HG02885 (cell line): ENCODE measurements around the gene MINDY1.

Experiments
- ATAC-seq: cut with Tn5 transposase; IDR thresholded peaks from one replicate; pipeline ENCODE4 v1.9.1; 2021; ENCODE audit warnings: mild to moderate bottlenecking; ENCODE audit not compliant: unreplicated experiment, poor library complexity

The MINDY1 gene

GRCh38 chr1:150994248-150994647 lies 12.5 kb downstream of the MINDY1 start:
- ATAC-seq = no peak

- ATAC-seq = no peak
Observed at GRCh38 chr1:150992626-150993025, 14.1 kb downstream of the MINDY1 start.

- no peak for ATAC-seq
Observed at GRCh38 chr1:150987924-150988323, 18.8 kb downstream of the MINDY1 start.

GRCh38 chr1:150985179-150985825 lies 21.4 kb downstream of the MINDY1 start:
- ATAC-seq = no peak

- no peak for ATAC-seq
Observed at GRCh38 chr1:150981805-150982712, 24.6 kb downstream of the MINDY1 start, which contains the start of gene ANXA9. Gene ANXA9 (plus strand): TSS chr1:150982292. CDS start chr1:150983106, 814 bp downstream.

GRCh38 chr1:150981177-150981804 lies 25.4 kb downstream of the MINDY1 start:
- ATAC-seq = no peak

GRCh38 chr1:150979092-150980056 lies 27.3 kb downstream of the MINDY1 start:
- ATAC-seq = peak; percentile 45

GRCh38 chr1:150976879-150977694 lies 29.6 kb downstream of the MINDY1 start:
- no peak for ATAC-seq

GRCh38 chr1:150976401-150976821 lies 30.3 kb downstream of the MINDY1 start:
- ATAC-seq = no peak

GRCh38 chr1:150974580-150975478 lies 31.9 kb downstream of the MINDY1 start, which contains the start of gene CERS2:
Gene CERS2 (minus strand): TSS chr1:150974835. CDS start chr1:150969090, 5,745 bp downstream.
- ATAC-seq = peak; percentile 65

GRCh38 chr1:150973836-150974579 lies 32.7 kb downstream of the MINDY1 start:
- peak; percentile 47 for ATAC-seq

- ATAC-seq = no peak
Observed at GRCh38 chr1:150973258-150973835, 33.4 kb downstream of the MINDY1 start.

- no peak for ATAC-seq
Observed at GRCh38 chr1:150972417-150972940, 34.2 kb downstream of the MINDY1 start.

- ATAC-seq = no peak
Observed at GRCh38 chr1:150971583-150972416, 34.9 kb downstream of the MINDY1 start.

GRCh38 chr1:150970808-150971582 lies 35.7 kb downstream of the MINDY1 start:
- ATAC-seq = no peak
